ENCODE data around the gene GYPC. TPM values are rescaled to one million over a fixed set of nuclear protein-coding genes. Genes with fewer than 3 reads are reported as not detected.

The GYPC gene
- total RNA-seq, 1 experiment from 2014 or later: 13.6 TPM

- TF ChIP-seq CTCF (conservative IDR thresholded peaks at IDR 0.05): no peak
- peaks cover 17 to 18% of the 10 kb centered on the region in 2 experiments for H3K4me1 Mint-ChIP-seq
- no peak overlapping the region for H4K8ac ChIP-seq (replicated peaks; ENCODE audit: insufficient read length, low read depth, low read length)
- H3K23ac ChIP-seq (ENCODE audit: insufficient read length, low read depth, low read length): no peak overlapping the region
- no peaks in the 10 kb centered on the region for H3K9me3 ChIP-seq (ENCODE audit: control insufficient read depth, low read depth, low read length)
- H3K4me2 ChIP-seq (ENCODE audit: insufficient read depth, insufficient read length, low read length): no peak overlapping the region
- H3K27ac Mint-ChIP-seq: no peak overlapping the region
- no peak overlapping the region for H3K18ac ChIP-seq (ENCODE audit: insufficient read length, low read depth, low read length)
- no peaks in the 10 kb centered on the region for H3K23me2 ChIP-seq (ENCODE audit: insufficient read length, low read depth, low read length, poor library complexity, severe bottlenecking)
- no peak overlapping the region for H4K91ac ChIP-seq (ENCODE audit: insufficient read length, low read depth, low read length)
- H2BK20ac ChIP-seq (ENCODE audit: low read depth, low read length, poor library complexity, severe bottlenecking): no peak overlapping the region
- H2BK12ac ChIP-seq (ENCODE audit: insufficient read length, low read depth, low read length): no peak overlapping the region
- H3K79me1 ChIP-seq (ENCODE audit: insufficient read depth, low read depth, low read length, poor library complexity, severe bottlenecking): no peaks in the 10 kb centered on the region
- no peaks in the 10 kb centered on the region for H3K9me3 Mint-ChIP-seq
- H3K27ac ChIP-seq (ENCODE audit: insufficient read length, low read depth, low read length): no peak overlapping the region
- no peak overlapping the region for H4K5ac ChIP-seq (ENCODE audit: insufficient read length, low read depth, low read length)
- H3K27me3 Mint-ChIP-seq (ENCODE audit: low read depth): no peaks in the 10 kb centered on the region; the same call in 1 of the 2 replicates
- no peaks in the 10 kb centered on the region for H3K79me2 ChIP-seq (ENCODE audit: insufficient read depth, low read length)
- no peaks in the 10 kb centered on the region for H3K27me3 ChIP-seq (ENCODE audit: insufficient read depth, low read length)
- no peak overlapping the region for H2AFZ ChIP-seq (ENCODE audit: low read length)
- no peak overlapping the region for H3K4ac ChIP-seq (ENCODE audit: low read depth, low read length)
- no peak overlapping the region for H3K4me3 Mint-ChIP-seq
- no peak overlapping the region for H2BK120ac ChIP-seq (ENCODE audit: low read depth, low read length, poor library complexity, severe bottlenecking)
- H3K14ac ChIP-seq (ENCODE audit: insufficient read depth, low read length): no peak overlapping the region
- no peak for DNase-seq
- no peak overlapping the region for H2BK15ac ChIP-seq (ENCODE audit: low read depth, low read length)
- no peak overlapping the region for H2AK5ac ChIP-seq (ENCODE audit: insufficient read length, low read length)
- no peak overlapping the region for H3K9ac ChIP-seq (ENCODE audit: extremely low read depth, insufficient read length, low read length)
- H2BK5ac ChIP-seq (ENCODE audit: insufficient read length, low read length): no peak overlapping the region
- H4K20me1 ChIP-seq (ENCODE audit: control insufficient read depth, insufficient read depth, insufficient read length): no peaks in the 10 kb centered on the region
- no peaks in the 10 kb centered on the region; the same call in 1 of the 2 replicates for H3K4me1 ChIP-seq (ENCODE audit: insufficient read depth, low read length)
- H3K36me3 Mint-ChIP-seq (ENCODE audit: insufficient read depth in 1 of 3, low read depth in 3 of 3): no peaks in the 10 kb centered on the region
- no CpG with 5 or more reads among the region's 1 CpG for WGBS (ENCODE audit: extremely low coverage, insufficient read length, low lambda C conversion rate)
- no peak overlapping the region for H3K56ac ChIP-seq (ENCODE audit: insufficient read length, low read depth, low read length)
- H3T11ph ChIP-seq (ENCODE audit: low read length): no peak overlapping the region
These were observed 51.2 kb downstream of the GYPC start for GRCh38 chr2:126707191-126707590.
